ENCODE results near the gene JAZF1. TPM values are rescaled to one million over a fixed set of nuclear protein-coding genes. Genes with fewer than 3 reads are reported as not detected.

The JAZF1 gene
- total and polyA plus RNA-seq, 10 of the 15 experiments (the other 5 are each of a cell fraction or from before 2014, with no cell fraction given) = 0.04 to 0.82 (median 0.15) TPM; not detected in 3

- ATAC-seq = no peak
- ChIA-PET POLR2A (no interaction called here), SMC1A (ENCODE audit: uncharacterized antibody, unreplicated experiment) (interaction anchor here (0.8 to 1.6 kb wide), 3 partner anchors 9 to 31 kb away, joined by 3 to 5 read pairs (median 4); no protein-coding TSS in a partner anchor), CTCF (interaction anchor here (0.5 to 1.3 kb wide), 3 partner anchors 26 to 574 kb away, joined by 3 to 6 read pairs (median 3); no protein-coding TSS in a partner anchor), RAD21 (ENCODE audit: unreplicated experiment) (no interaction called here)
- H3K9me3 ChIP-seq (replicated peaks; ENCODE audit: control insufficient read depth, insufficient read depth, low read length) = no peaks in the 10 kb centered on the region
- no peak overlapping the region for H3K4me3 ChIP-seq
- H4K20me1 ChIP-seq (ENCODE audit: control insufficient read depth, insufficient read depth) = no peaks in the 10 kb centered on the region
- no peak for DNase-seq (ENCODE audit: low read depth, low spot score)
- 46% methylated on average over 5 of the region's 5 CpGs for WGBS (ENCODE audit: insufficient coverage, insufficient replicate concordance, low lambda C conversion rate, missing lambda C conversion rate)
- no peaks in the 10 kb centered on the region for H3K27me3 ChIP-seq (replicated peaks in 1 of 2; ENCODE audit: control insufficient read depth in 2 of 2, insufficient read depth in 2 of 2, low read length in 1 of 2)
- no peak for TF ChIP-seq RB1 (IDR thresholded peaks at IDR 0.05; ENCODE audit: borderline replicate concordance)
- no peak for TF ChIP-seq CHD2 (IDR thresholded peaks at IDR 0.05; ENCODE audit: borderline replicate concordance, low read depth, low read length)
- TF ChIP-seq DPF2 (IDR thresholded peaks at IDR 0.05) = no peak
- no peak for TF ChIP-seq SUZ12 (IDR thresholded peaks at IDR 0.05; ENCODE audit: unreplicated experiment)
- no peak for TF ChIP-seq MYC (IDR thresholded peaks at IDR 0.05; ENCODE audit: insufficient read depth, insufficient read length, insufficient replicate concordance, low read length, severe bottlenecking)
- TF ChIP-seq, protein P1, sequence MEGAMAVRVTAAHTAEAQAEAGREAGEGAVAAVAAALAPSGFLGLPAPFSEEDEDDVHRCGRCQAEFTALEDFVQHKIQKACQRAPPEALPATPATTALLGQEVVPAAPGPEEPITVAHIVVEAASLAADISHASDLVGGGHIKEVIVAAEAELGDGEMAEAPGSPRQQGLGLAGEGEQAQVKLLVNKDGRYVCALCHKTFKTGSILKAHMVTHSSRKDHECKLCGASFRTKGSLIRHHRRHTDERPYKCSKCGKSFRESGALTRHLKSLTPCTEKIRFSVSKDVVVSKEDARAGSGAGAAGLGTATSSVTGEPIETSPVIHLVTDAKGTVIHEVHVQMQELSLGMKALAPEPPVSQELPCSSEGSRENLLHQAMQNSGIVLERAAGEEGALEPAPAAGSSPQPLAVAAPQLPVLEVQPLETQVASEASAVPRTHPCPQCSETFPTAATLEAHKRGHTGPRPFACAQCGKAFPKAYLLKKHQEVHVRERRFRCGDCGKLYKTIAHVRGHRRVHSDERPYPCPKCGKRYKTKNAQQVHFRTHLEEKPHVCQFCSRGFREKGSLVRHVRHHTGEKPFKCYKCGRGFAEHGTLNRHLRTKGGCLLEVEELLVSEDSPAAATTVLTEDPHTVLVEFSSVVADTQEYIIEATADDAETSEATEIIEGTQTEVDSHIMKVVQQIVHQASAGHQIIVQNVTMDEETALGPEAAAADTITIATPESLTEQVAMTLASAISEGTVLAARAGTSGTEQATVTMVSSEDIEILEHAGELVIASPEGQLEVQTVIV (IDR thresholded peaks at IDR 0.05; ENCODE audit: borderline replicate concordance, partially characterized antibody) = no peak
- TF ChIP-seq SIX5 (IDR thresholded peaks at IDR 0.05; ENCODE audit: low read depth, low read length, severe bottlenecking) = no peak
- no peak for TF ChIP-seq HDGF (IDR thresholded peaks at IDR 0.05)
- TF ChIP-seq SP1 (IDR thresholded peaks at IDR 0.05; ENCODE audit: low read depth, low read length) = no peak
- no peak for TF ChIP-seq YY1 (IDR thresholded peaks at IDR 0.05; ENCODE audit: low read depth, low read length)
- TF ChIP-seq STAT1 (conservative IDR thresholded peaks at IDR 0.05) = no peak
- no peak for TF ChIP-seq CTCF (IDR thresholded peaks at IDR 0.05 in 2 of 3, conservative IDR thresholded peaks at IDR 0.05 in 1 of 3; ENCODE audit: control insufficient read depth in 2 of 3, extremely low read depth in 1 of 3, insufficient read depth in 1 of 3, low read depth in 3 of 3, low read length in 3 of 3)
- TF ChIP-seq ATF3 (IDR thresholded peaks at IDR 0.05; ENCODE audit: borderline replicate concordance, extremely low read depth, low read depth, low read length) = no peak
- TF ChIP-seq, protein P2, sequence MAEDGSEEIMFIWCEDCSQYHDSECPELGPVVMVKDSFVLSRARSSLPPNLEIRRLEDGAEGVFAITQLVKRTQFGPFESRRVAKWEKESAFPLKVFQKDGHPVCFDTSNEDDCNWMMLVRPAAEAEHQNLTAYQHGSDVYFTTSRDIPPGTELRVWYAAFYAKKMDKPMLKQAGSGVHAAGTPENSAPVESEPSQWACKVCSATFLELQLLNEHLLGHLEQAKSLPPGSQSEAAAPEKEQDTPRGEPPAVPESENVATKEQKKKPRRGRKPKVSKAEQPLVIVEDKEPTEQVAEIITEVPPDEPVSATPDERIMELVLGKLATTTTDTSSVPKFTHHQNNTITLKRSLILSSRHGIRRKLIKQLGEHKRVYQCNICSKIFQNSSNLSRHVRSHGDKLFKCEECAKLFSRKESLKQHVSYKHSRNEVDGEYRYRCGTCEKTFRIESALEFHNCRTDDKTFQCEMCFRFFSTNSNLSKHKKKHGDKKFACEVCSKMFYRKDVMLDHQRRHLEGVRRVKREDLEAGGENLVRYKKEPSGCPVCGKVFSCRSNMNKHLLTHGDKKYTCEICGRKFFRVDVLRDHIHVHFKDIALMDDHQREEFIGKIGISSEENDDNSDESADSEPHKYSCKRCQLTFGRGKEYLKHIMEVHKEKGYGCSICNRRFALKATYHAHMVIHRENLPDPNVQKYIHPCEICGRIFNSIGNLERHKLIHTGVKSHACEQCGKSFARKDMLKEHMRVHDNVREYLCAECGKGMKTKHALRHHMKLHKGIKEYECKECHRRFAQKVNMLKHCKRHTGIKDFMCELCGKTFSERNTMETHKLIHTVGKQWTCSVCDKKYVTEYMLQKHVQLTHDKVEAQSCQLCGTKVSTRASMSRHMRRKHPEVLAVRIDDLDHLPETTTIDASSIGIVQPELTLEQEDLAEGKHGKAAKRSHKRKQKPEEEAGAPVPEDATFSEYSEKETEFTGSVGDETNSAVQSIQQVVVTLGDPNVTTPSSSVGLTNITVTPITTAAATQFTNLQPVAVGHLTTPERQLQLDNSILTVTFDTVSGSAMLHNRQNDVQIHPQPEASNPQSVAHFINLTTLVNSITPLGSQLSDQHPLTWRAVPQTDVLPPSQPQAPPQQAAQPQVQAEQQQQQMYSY (CRISPR knock-in tag; IDR thresholded peaks at IDR 0.05) = no peak
- no peak for TF ChIP-seq SUPT20H (IDR thresholded peaks at IDR 0.05; ENCODE audit: borderline replicate concordance, control insufficient read depth, low read depth, low read length)
- TF ChIP-seq CHD1 (IDR thresholded peaks at IDR 0.05; ENCODE audit: low read depth, low read length) = no peak
- no peaks in the 10 kb centered on the region for H3K36me3 ChIP-seq (ENCODE audit: control insufficient read depth in 2 of 2, insufficient read depth in 2 of 2, low read length in 1 of 2)
- H3K9ac ChIP-seq (ENCODE audit: control insufficient read depth, insufficient read depth, low read length) = no peak overlapping the region
- no peak for FAIRE-seq
- H2AFZ ChIP-seq (ENCODE audit: control insufficient read depth, low read depth, low read length) = no peak overlapping the region
- in situ Hi-C loops (cut with MboI) (no loop called here), intact Hi-C loops (cut with micrococcal nuclease; ENCODE audit: unreplicated experiment) (no loop called here)
- H3K4me2 ChIP-seq (ENCODE audit: control insufficient read depth, insufficient read depth) = no peak overlapping the region
- H3K79me2 ChIP-seq (ENCODE audit: control insufficient read depth, insufficient read depth, low read length) = no peaks in the 10 kb centered on the region
- peaks cover 10% of the 10 kb centered on the region for H3K4me1 ChIP-seq (ENCODE audit: control insufficient read depth, insufficient read depth, low read length)
- no peak overlapping the region for H3K27ac ChIP-seq (ENCODE audit: control insufficient read depth, insufficient read depth)
- no TSS peak for BruUV-seq (replicated peaks)
Measured at GRCh38 chr7:27888736-27889135, 291.9 kb downstream of the JAZF1 start.
